ENCODE results near the gene SORBS2.

Gene SORBS2

GRCh38 chr4:185723631-185724260 is 88.2 kb downstream of the SORBS2 start:
- no peak for DNase-seq (ENCODE audit: low read depth)
- no peak for TF ChIP-seq CTCF (conservative IDR thresholded peaks at IDR 0.05; ENCODE audit: low read depth, low read length)
- H3K4me3 ChIP-seq (ENCODE audit: low read depth, low read length) = no peak overlapping the region

DNA sequence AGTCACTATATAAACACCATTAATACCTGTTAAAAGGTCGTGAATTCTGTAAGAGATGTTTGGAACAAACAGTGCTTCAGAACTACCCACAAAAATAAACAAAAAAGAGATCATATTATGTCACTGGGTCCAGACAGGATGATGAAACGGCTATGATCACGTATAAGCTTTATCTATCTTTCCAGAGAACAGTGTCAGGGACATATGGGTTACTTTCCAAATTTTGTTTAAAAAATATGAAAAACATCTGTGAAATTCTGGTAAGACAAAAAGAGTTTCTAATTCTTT is 90.0 kb downstream of the SORBS2 start:
- no peak overlapping the region for H3K4me3 ChIP-seq (ENCODE audit: low read depth, low read length)
- no peak for TF ChIP-seq CTCF (conservative IDR thresholded peaks at IDR 0.05; ENCODE audit: low read depth, low read length)
- peak; percentile 90 for DNase-seq (ENCODE audit: low read depth)

- TF ChIP-seq CTCF (conservative IDR thresholded peaks at IDR 0.05; ENCODE audit: low read depth, low read length) = no peak
- DNase-seq (ENCODE audit: low read depth) = peak; percentile 82
- H3K4me3 ChIP-seq (ENCODE audit: low read depth, low read length) = no peak overlapping the region
These were observed 90.6 kb downstream of the SORBS2 start for GRCh38 chr4:185721190-185722028.

DNA sequence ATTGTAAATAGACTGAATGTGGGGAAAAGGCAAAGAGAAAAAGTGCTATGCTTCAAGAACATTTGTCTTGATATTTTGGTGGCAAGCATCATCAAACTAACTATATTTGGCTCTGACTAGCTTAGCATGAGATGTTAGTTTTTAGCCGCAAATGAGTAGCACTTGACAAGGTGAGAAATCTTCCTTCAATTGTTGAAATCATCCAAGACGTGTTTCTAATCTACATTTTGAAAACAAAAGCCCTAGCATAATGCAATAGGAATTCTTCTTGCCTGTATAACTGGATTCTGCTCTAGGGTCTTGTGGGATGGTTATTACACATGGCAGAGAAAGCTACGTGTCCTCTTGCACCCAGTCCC is 92.5 kb downstream of the SORBS2 start:
- TF ChIP-seq CTCF (conservative IDR thresholded peaks at IDR 0.05; ENCODE audit: low read depth, low read length) = no peak
- no peak for DNase-seq (ENCODE audit: low read depth)
- no peak overlapping the region for H3K4me3 ChIP-seq (ENCODE audit: low read depth, low read length)

DNA sequence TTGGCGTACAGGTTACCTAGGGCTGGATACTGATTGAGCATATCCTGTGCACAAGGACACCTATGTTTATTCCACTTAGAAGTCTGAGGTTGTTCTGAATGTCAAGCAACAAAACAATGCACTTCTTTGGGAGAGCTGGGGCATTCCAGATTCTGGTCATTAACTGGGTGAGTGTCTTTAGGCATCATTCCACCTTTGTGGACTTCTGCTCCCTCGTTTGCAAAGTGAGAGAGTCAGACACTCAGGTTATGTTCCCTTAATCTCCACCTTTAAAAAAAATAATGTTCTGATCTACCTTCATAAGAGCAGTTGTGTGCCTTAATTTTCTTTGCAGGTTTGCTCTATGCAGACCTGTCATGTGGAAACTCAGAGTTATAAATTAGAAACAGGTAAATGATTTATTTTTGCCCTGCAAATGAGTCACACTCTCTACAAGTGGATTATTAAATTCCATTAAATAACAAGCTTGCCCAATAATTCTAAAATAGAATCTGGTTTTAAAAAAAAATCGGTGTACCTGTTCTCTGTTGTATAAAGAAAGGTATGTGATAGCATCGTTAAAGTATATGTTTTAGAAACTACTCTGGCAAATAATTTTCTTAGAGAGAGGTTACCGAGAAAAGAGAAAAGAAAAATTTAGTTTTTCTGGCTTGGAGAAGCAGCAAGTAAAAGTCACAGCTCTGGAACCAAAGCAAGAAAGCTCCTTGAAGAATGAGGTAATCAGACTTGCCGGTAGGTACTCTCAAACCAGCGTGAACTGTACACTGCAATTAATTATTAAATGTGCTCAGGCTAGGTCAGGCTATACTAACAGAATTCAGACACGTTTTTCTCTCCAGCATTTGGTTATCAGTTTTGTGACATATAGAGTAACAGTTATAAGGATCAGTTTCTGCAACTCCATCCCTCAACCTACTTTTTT is 93.2 kb downstream of the SORBS2 start:
- no peak overlapping the region for H3K4me3 ChIP-seq (ENCODE audit: low read depth, low read length)
- DNase-seq (ENCODE audit: low read depth) = no peak
- TF ChIP-seq CTCF (conservative IDR thresholded peaks at IDR 0.05; ENCODE audit: low read depth, low read length) = no peak

DNA sequence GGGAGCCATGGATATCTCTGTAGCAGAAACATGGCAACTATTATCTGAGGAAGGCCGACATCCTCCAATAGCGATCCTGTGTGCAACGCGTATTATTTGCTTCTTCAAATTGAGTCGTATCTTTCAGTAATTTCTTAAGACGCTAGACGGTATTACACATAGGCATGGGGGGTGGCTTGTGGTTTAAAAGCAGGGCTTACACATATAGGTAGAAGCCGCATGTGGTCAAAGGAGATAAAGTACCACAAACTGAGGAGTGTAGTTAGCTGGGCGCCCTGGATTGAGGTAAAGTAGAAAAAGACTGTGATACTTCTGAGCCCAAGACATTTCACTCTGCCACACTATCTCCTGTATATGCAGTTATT is 94.6 kb downstream of the SORBS2 start:
- no peak for TF ChIP-seq CTCF (conservative IDR thresholded peaks at IDR 0.05; ENCODE audit: low read depth, low read length)
- H3K4me3 ChIP-seq (ENCODE audit: low read depth, low read length) = no peak overlapping the region
- DNase-seq (ENCODE audit: low read depth) = no peak
